ENCODE results near the gene GPRC5A.

GPRC5A gene

GRCh38 chr12:12902036-12902435 is 10.7 kb downstream of the GPRC5A start:
- Mint-ChIP-seq H3K36me3 (ENCODE audit: low read depth) (no peaks in the 10 kb centered on the region), H3K9me3 (no peaks in the 10 kb centered on the region), H3K4me1 (peaks cover 23% of the 10 kb centered on the region), H3K27ac (no peak overlapping the region), H3K27me3 (ENCODE audit: low read depth, poor library complexity) (peaks cover 52% of the 10 kb centered on the region), H3K4me3 (no peak overlapping the region)
- DNase-seq, result no peak
- no peak for TF ChIP-seq CTCF (IDR thresholded peaks at IDR 0.05)

- peaks cover 28% of the 10 kb centered on the region for H3K4me1 Mint-ChIP-seq
- no peak overlapping the region for H3K27ac Mint-ChIP-seq
- H3K27me3 Mint-ChIP-seq (ENCODE audit: low read depth, poor library complexity), result peaks cover 48% of the 10 kb centered on the region
- H3K9me3 Mint-ChIP-seq, result no peaks in the 10 kb centered on the region
- no peak for DNase-seq
- no peak overlapping the region for H3K4me3 Mint-ChIP-seq
- no peaks in the 10 kb centered on the region for H3K36me3 Mint-ChIP-seq (ENCODE audit: low read depth)
- TF ChIP-seq CTCF (IDR thresholded peaks at IDR 0.05), result no peak
Measured at GRCh38 chr12:12903642-12904609, 12.6 kb downstream of the GPRC5A start.

GRCh38 chr12:12907552-12907951 is 16.2 kb downstream of the GPRC5A start:
- Mint-ChIP-seq H3K4me3 (no peak overlapping the region), H3K4me1 (peaks cover 50% of the 10 kb centered on the region), H3K36me3 (ENCODE audit: low read depth) (no peaks in the 10 kb centered on the region), H3K27me3 (ENCODE audit: low read depth, poor library complexity) (peaks cover 41% of the 10 kb centered on the region), H3K27ac (no peak overlapping the region), H3K9me3 (no peaks in the 10 kb centered on the region)
- DNase-seq, result no peak
- no peak for TF ChIP-seq CTCF (IDR thresholded peaks at IDR 0.05)

- no peaks in the 10 kb centered on the region for H3K9me3 Mint-ChIP-seq
- H3K27me3 Mint-ChIP-seq (ENCODE audit: low read depth, poor library complexity), result peaks cover 41% of the 10 kb centered on the region
- H3K36me3 Mint-ChIP-seq (ENCODE audit: low read depth), result no peaks in the 10 kb centered on the region
- no peak overlapping the region for H3K27ac Mint-ChIP-seq
- peaks cover 57% of the 10 kb centered on the region for H3K4me1 Mint-ChIP-seq
- no peak for TF ChIP-seq CTCF (IDR thresholded peaks at IDR 0.05)
- DNase-seq, result no peak
- no peak overlapping the region for H3K4me3 Mint-ChIP-seq
Measured at GRCh38 chr12:12908252-12908651, 16.9 kb downstream of the GPRC5A start.

- peaks cover 59% of the 10 kb centered on the region for H3K4me1 Mint-ChIP-seq
- no peak for TF ChIP-seq CTCF (IDR thresholded peaks at IDR 0.05)
- H3K36me3 Mint-ChIP-seq (ENCODE audit: low read depth), result no peaks in the 10 kb centered on the region
- no peak overlapping the region for H3K4me3 Mint-ChIP-seq
- no peak overlapping the region for H3K27ac Mint-ChIP-seq
- no peak for DNase-seq
- no peaks in the 10 kb centered on the region for H3K9me3 Mint-ChIP-seq
- peaks cover 37% of the 10 kb centered on the region for H3K27me3 Mint-ChIP-seq (ENCODE audit: low read depth, poor library complexity)
Measured at GRCh38 chr12:12908711-12909110, 17.3 kb downstream of the GPRC5A start.
